ENCODE measurements around the gene SEMA5B.

The SEMA5B gene

GRCh38 chr3:122992676-122993075 lies 34.9 kb downstream of the SEMA5B start:
- no peak for DNase-seq (ENCODE audit: extremely low read depth, low read depth)
- TF ChIP-seq CTCF (IDR thresholded peaks at IDR 0.05; ENCODE audit: low read depth, low read length, missing control alignments) = no peak

GRCh38 chr3:122992133-122992532 lies 35.4 kb downstream of the SEMA5B start:
- no peak for TF ChIP-seq CTCF (IDR thresholded peaks at IDR 0.05; ENCODE audit: low read depth, low read length, missing control alignments)
- DNase-seq (ENCODE audit: extremely low read depth, low read depth) = no peak
- H3K4me3 ChIP-seq (replicated peaks; ENCODE audit: low read depth, low read length) = no peak overlapping the region

More at GRCh38 chr3:122992676-122993075, 34.9 kb downstream of the SEMA5B start:
- no peak overlapping the region for H3K4me3 ChIP-seq (replicated peaks; ENCODE audit: low read depth, low read length)

- no peak for DNase-seq (ENCODE audit: extremely low read depth, low read depth)
- H3K4me3 ChIP-seq (replicated peaks; ENCODE audit: low read depth, low read length) = no peak overlapping the region
- no peak for TF ChIP-seq CTCF (IDR thresholded peaks at IDR 0.05; ENCODE audit: low read depth, low read length, missing control alignments)
These were observed 36.2 kb downstream of the SEMA5B start for GRCh38 chr3:122991236-122991985.

- DNase-seq (ENCODE audit: extremely low read depth, low read depth) = no peak
- no peak for TF ChIP-seq CTCF (IDR thresholded peaks at IDR 0.05; ENCODE audit: low read depth, low read length, missing control alignments)
These were observed 37.5 kb downstream of the SEMA5B start for GRCh38 chr3:122989856-122990575.

GRCh38 chr3:122988508-122988907 lies 39.1 kb downstream of the SEMA5B start:
- TF ChIP-seq CTCF (IDR thresholded peaks at IDR 0.05; ENCODE audit: low read depth, low read length, missing control alignments) = no peak
- H3K4me3 ChIP-seq (replicated peaks; ENCODE audit: low read depth, low read length) = no peak overlapping the region
- no peak for DNase-seq (ENCODE audit: extremely low read depth, low read depth)

More at GRCh38 chr3:122989856-122990575, 37.5 kb downstream of the SEMA5B start:
- H3K4me3 ChIP-seq (replicated peaks; ENCODE audit: low read depth, low read length) = no peak overlapping the region

- TF ChIP-seq CTCF (IDR thresholded peaks at IDR 0.05; ENCODE audit: low read depth, low read length, missing control alignments) = no peak
- DNase-seq (ENCODE audit: extremely low read depth, low read depth) = no peak
- no peak overlapping the region for H3K4me3 ChIP-seq (replicated peaks; ENCODE audit: low read depth, low read length)
These were observed 39.7 kb downstream of the SEMA5B start for GRCh38 chr3:122987736-122988319.

Data from HFF-Myc (cell line).